ENCODE results near the gene DKK2. TPM values are rescaled to one million over a fixed set of nuclear protein-coding genes. Genes with fewer than 3 reads are reported as not detected.

DKK2 gene
- total and polyA plus RNA-seq, 2 of the 13 experiments (the other 11 are each of a cell fraction or from before 2014, with no cell fraction given): not detected

DNA sequence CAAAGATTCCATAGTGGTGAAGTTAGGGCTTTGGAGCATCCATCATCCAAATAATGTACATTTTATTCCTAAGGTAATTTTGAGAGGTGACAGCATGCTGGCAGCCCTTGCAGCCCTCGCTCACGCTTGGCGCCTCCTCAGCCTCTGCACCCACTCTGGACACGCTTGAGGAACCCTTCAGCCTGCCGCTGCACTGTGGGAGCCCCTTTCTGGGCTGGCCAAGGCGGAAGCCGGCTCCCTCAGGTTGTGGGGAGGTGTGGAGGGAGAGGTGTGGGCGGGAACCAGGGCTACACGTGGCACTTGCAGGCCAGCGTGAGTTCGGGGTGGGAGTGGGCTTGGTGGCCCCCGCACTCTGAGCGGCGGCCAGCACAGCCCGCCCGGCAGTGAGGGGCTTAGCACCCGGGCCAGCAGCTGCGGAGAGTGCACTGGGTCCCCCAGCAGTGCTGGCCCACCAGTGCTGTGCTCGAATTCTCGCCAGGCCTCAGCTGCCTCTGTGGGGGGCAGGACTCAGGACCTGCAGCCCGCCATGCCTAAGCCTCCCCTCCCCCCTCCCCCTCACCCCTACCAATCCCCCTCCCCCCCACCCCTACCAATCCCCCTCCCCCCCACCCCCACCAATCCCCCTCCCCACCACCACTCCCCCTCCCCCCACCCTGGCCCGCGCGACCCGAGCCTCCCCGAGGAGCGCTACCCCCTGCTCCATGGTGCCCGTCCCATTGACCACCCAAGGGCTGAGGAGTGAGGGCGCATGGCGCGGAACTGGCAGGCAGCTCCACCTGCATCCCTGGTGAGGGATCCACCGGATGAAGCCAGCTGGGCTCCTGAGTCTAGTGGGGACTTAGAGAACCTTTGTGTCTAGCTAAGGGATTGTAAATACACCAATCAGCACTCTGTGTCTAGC, 37.0 kb upstream of the DKK2 start:
- Histone ChIP-seq H3K4me2 (ENCODE audit: low read depth, low read length) (no peak overlapping the region), H3K27me3 (ENCODE audit: control insufficient read depth in 1 of 2, insufficient read depth in 2 of 2, low read length in 2 of 2) (no peaks in the 10 kb centered on the region), H3K4me1 (ENCODE audit: insufficient read depth, low read length) (no peaks in the 10 kb centered on the region), H3K27ac (ENCODE audit: extremely low read length, insufficient read depth, low read length) (no peak overlapping the region), H3K36me3 (replicated peaks in 1 of 2; ENCODE audit: control insufficient read depth in 1 of 2, insufficient read depth in 2 of 2, low read length in 2 of 2) (no peaks in the 10 kb centered on the region), H3K9me3 (ENCODE audit: low read length) (no peaks in the 10 kb centered on the region), H2AFZ (ENCODE audit: low read length) (no peak overlapping the region), H3K9ac (ENCODE audit: insufficient read depth, low read depth, low read length) (no peak overlapping the region), H4K20me1 (ENCODE audit: insufficient read depth, low read length) (no peaks in the 10 kb centered on the region), H3K79me2 (ENCODE audit: insufficient read depth, low read length) (no peaks in the 10 kb centered on the region), H3K4me3 (replicated peaks in 1 of 3; ENCODE audit: insufficient read depth in 1 of 3, low read depth in 2 of 3, low read length in 3 of 3) (no peak overlapping the region)
- in situ Hi-C loops (cut with HindIII; ENCODE audit: extremely low pct_ligation_motif_present, low pct_unique_long_range_greater_than_20kb) (no loop called here), intact Hi-C loops (cut with micrococcal nuclease; ENCODE audit: unreplicated experiment) (no loop called here)
- BruUV-seq (replicated peaks): no TSS peak
- ATAC-seq (no peak), DNase-seq (ENCODE audit: low spot score) (no peak), FAIRE-seq (no peak)
- CTCF ChIA-PET (ENCODE audit: low intra/inter-chr PET ratio, low total read pairs): no interaction called here
- WGBS (ENCODE audit: low lambda C conversion rate): 73% methylated on average over 12 of the region's 32 CpGs
- POLR2A ChIA-PET: no interaction called here
- TF ChIP-seq, protein P1, sequence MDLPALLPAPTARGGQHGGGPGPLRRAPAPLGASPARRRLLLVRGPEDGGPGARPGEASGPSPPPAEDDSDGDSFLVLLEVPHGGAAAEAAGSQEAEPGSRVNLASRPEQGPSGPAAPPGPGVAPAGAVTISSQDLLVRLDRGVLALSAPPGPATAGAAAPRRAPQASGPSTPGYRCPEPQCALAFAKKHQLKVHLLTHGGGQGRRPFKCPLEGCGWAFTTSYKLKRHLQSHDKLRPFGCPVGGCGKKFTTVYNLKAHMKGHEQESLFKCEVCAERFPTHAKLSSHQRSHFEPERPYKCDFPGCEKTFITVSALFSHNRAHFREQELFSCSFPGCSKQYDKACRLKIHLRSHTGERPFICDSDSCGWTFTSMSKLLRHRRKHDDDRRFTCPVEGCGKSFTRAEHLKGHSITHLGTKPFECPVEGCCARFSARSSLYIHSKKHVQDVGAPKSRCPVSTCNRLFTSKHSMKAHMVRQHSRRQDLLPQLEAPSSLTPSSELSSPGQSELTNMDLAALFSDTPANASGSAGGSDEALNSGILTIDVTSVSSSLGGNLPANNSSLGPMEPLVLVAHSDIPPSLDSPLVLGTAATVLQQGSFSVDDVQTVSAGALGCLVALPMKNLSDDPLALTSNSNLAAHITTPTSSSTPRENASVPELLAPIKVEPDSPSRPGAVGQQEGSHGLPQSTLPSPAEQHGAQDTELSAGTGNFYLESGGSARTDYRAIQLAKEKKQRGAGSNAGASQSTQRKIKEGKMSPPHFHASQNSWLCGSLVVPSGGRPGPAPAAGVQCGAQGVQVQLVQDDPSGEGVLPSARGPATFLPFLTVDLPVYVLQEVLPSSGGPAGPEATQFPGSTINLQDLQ (CRISPR knock-in tag; IDR thresholded peaks at IDR 0.05): no peak
- TF ChIP-seq NFYB (CRISPR knock-in tag; IDR thresholded peaks at IDR 0.05) (no peak), TBL1XR1 (IDR thresholded peaks at IDR 0.05; ENCODE audit: borderline replicate concordance, low read length, partially characterized antibody) (no peak), SRSF4 (IDR thresholded peaks at IDR 0.05; ENCODE audit: low read depth, low read length, poor library complexity, severe bottlenecking) (no peak), MXD4 (CRISPR knock-in tag; IDR thresholded peaks at IDR 0.05) (no peak), PRMT3 (CRISPR knock-in tag; IDR thresholded peaks at IDR 0.05; ENCODE audit: borderline replicate concordance, low read depth) (no peak), NCOR1 (IDR thresholded peaks at IDR 0.05; ENCODE audit: borderline replicate concordance, low read length) (no peak), ZNF331 (CRISPR knock-in tag; IDR thresholded peaks at IDR 0.05) (no peak), ARID2 (CRISPR knock-in tag; IDR thresholded peaks at IDR 0.05; ENCODE audit: borderline replicate concordance) (no peak), RCOR2 (CRISPR knock-in tag; IDR thresholded peaks at IDR 0.05) (no peak), NCOA5 (CRISPR knock-in tag; IDR thresholded peaks at IDR 0.05) (no peak), ZFP37 (CRISPR knock-in tag; IDR thresholded peaks at IDR 0.05; ENCODE audit: borderline replicate concordance) (no peak), MED13 (CRISPR knock-in tag; IDR thresholded peaks at IDR 0.05) (no peak), ZNF775 (CRISPR knock-in tag; IDR thresholded peaks at IDR 0.05; ENCODE audit: borderline replicate concordance) (no peak), ZBTB3 (CRISPR knock-in tag; IDR thresholded peaks at IDR 0.05; ENCODE audit: borderline replicate concordance, low read depth) (no peak)
- TF ChIP-seq, protein P2, sequence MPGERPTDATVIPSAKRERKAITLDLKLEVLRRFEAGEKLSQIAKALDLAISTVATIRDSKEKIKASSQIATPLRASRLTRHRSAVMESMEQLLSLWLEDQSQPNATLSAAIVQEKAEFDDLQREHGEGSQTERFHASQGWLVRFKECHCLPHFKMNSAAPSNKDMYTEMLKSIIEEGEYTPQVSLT (CRISPR knock-in tag; IDR thresholded peaks at IDR 0.05; ENCODE audit: borderline replicate concordance, low read depth): no peak
- TF ChIP-seq, protein P3, sequence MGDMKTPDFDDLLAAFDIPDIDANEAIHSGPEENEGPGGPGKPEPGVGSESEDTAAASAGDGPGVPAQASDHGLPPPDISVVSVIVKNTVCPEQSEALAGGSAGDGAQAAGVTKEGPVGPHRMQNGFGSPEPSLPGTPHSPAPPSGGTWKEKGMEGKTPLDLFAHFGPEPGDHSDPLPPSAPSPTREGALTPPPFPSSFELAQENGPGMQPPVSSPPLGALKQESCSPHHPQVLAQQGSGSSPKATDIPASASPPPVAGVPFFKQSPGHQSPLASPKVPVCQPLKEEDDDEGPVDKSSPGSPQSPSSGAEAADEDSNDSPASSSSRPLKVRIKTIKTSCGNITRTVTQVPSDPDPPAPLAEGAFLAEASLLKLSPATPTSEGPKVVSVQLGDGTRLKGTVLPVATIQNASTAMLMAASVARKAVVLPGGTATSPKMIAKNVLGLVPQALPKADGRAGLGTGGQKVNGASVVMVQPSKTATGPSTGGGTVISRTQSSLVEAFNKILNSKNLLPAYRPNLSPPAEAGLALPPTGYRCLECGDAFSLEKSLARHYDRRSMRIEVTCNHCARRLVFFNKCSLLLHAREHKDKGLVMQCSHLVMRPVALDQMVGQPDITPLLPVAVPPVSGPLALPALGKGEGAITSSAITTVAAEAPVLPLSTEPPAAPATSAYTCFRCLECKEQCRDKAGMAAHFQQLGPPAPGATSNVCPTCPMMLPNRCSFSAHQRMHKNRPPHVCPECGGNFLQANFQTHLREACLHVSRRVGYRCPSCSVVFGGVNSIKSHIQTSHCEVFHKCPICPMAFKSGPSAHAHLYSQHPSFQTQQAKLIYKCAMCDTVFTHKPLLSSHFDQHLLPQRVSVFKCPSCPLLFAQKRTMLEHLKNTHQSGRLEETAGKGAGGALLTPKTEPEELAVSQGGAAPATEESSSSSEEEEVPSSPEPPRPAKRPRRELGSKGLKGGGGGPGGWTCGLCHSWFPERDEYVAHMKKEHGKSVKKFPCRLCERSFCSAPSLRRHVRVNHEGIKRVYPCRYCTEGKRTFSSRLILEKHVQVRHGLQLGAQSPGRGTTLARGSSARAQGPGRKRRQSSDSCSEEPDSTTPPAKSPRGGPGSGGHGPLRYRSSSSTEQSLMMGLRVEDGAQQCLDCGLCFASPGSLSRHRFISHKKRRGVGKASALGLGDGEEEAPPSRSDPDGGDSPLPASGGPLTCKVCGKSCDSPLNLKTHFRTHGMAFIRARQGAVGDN (CRISPR knock-in tag; IDR thresholded peaks at IDR 0.05): no peak
